ENCODE data around the gene RGS6.

DNA sequence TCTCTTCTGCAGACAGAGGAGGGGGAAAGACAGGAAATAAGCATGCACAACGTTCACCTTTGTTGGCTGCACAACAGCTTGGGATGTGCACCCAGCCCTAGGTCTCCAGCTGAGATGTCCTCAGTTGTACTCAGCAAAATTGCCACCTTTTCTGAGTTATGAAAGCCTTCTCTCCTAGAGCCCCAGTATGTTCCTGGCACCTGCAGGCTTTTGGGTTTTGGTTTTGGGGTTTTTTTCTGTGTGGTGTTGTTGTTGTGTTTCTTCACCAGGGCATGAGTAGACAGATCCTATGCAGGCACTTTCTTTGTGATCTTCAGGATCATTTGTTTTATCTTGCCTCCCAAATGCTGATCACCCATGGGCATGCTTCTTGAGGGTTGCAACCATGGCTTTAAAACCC is 498.2 kb downstream of the RGS6 start:
- TF ChIP-seq EZH2 (IDR thresholded peaks at IDR 0.05; ENCODE audit: insufficient read depth, poor library complexity, severe bottlenecking) (no peak), EZH2phosphoT487 (IDR thresholded peaks at IDR 0.05; ENCODE audit: insufficient read depth, low read depth) (no peak)
